Smooth muscle cell (in vitro differentiated cells): Measurements from ENCODE around the gene NOVA1. TPM values are rescaled to one million over a fixed set of nuclear protein-coding genes. Genes with fewer than 3 reads are reported as not detected.

Experiments
- DNase-seq: peaks from one replicate; lab custom pipeline; 2025; ENCODE audit not compliant: unreplicated experiment; lab: John Stamatoyannopoulos, UW
- H2AFZ ChIP-seq: fragments of 200-600 bp; sonication (generic); 2 replicates; pipeline ENCODE4 v1.6.0; 2016; ENCODE audit warnings: antibody characterized with exemption, low read depth, mild to moderate bottlenecking
- H3F3A ChIP-seq: fragments of 200-600 bp; sonication (generic); 2 replicates; pipeline ENCODE4 v1.6.0; 2017; ENCODE audit warnings: antibody characterized with exemption, low read depth
- H3K27ac ChIP-seq: fragments of 200-600 bp; sonication (generic); 2 replicates; pipeline ENCODE4 v1.5.1; 2016; ENCODE audit warnings: low read depth, mild to moderate bottlenecking
- H3K27me3 ChIP-seq: fragments of 200-600 bp; sonication (generic); 2 replicates; pipeline ENCODE4 v1.6.1; 2016; ENCODE audit warnings: low read depth, mild to moderate bottlenecking
- H3K36me3 ChIP-seq: fragments of 200-600 bp; sonication (generic); 2 replicates; pipeline ENCODE4 v1.5.1; 2016; ENCODE audit warnings: low read depth
- H3K4me1 ChIP-seq: fragments of 200-600 bp; sonication (generic); 2 replicates; pipeline ENCODE4 v1.5.1; 2016; ENCODE audit warnings: low read depth
- H3K4me2 ChIP-seq: fragments of 200-600 bp; sonication (generic); 2 replicates; pipeline ENCODE4 v1.6.0; 2016; ENCODE audit warnings: mild to moderate bottlenecking
- H3K4me3 ChIP-seq: fragments of 200-600 bp; sonication (generic); 2 replicates; pipeline ENCODE4 v1.5.1; 2016; ENCODE audit warnings: mild to moderate bottlenecking
- H3K79me2 ChIP-seq: fragments of 200-600 bp; sonication (generic); 2 replicates; pipeline ENCODE4 v1.6.0; 2016; ENCODE audit warnings: low read depth, mild to moderate bottlenecking
- H3K9ac ChIP-seq: fragments of 200-600 bp; sonication (generic); 2 replicates; pipeline ENCODE4 v1.6.0; 2016; ENCODE audit warnings: low read depth
- H3K9me3 ChIP-seq: fragments of 200-600 bp; sonication (generic); replicated peaks from 2 replicates; pipeline ENCODE4 v1.5.1; 2016; ENCODE audit warnings: low read depth
- H4K20me1 ChIP-seq: fragments of 200-600 bp; sonication (generic); 2 replicates; pipeline ENCODE4 v1.6.0; 2016; ENCODE audit warnings: low read depth
- WGBS: methylation state at CpG from one replicate; pipeline ENCODE4 v1.1.7; 2016; ENCODE audit warnings: low lambda C conversion rate; 5-methylcytosine and 5-hydroxymethylcytosine counted together
- polyA plus RNA-seq: library from polyadenylated mRNA; unstranded; fragments of >200 nt; fragmentation: Nextera tagmentation; extraction: Ambion mirVana; gene quantifications from 2 replicates; pipeline ENCODE4 v1.2.1, GENCODE V29; 2016
- total RNA-seq: library from RNA; depleted of rRNA; stranded (reverse); fragments of >200 nt; gene quantifications from 2 replicates; pipeline ENCODE4 v1.2.3, GENCODE V29; 2014
- TF ChIP-seq, protein P1 (sequence below): fragments of 200-600 bp; sonication (generic); IDR thresholded peaks from 2 replicates; pipeline ENCODE4 v1.5.1; 2017; ENCODE audit warnings: borderline replicate concordance, mild to moderate bottlenecking, antibody characterized with exemption; ENCODE audit not compliant: insufficient read depth, poor library complexity, severe bottlenecking

The NOVA1 gene
- total and polyA plus RNA-seq, 2 experiments from 2014 or later, result 1.2 to 4.6 TPM

DNA sequence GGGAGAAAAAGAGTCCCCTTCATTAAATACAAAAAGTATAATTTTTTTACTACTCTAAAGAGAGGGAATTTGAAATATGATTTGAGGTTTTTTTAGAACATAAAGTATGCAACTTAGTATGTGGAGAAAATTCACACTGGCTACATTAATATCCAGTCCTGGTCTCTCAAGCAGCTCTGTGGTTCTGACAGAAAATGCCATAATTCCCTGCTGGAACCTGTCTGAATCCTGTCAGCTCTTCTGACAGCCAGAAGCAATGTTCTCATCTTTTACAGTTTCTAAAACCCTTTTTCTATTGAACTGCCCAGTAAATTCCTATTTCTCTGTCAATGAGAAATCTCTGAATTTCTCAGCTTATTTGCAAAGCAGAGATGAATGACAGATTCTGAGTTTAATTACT, 13.4 kb upstream of the NOVA1 start:
- Histone ChIP-seq H3K4me2 (no peak overlapping the region), H2AFZ (no peak overlapping the region), H3K4me1 (peaks cover 5% of the 10 kb centered on the region), H3K9ac (no peak overlapping the region), H3K27ac (no peak overlapping the region), H4K20me1 (no peaks in the 10 kb centered on the region), H3K79me2 (no peaks in the 10 kb centered on the region), H3K36me3 (no peaks in the 10 kb centered on the region), H3K27me3 (no peaks in the 10 kb centered on the region), H3K4me3 (no peak overlapping the region), H3F3A (no peaks in the 10 kb centered on the region), H3K9me3 (no peaks in the 10 kb centered on the region)
- DNase-seq, result no peak
- TF ChIP-seq, protein P1, sequence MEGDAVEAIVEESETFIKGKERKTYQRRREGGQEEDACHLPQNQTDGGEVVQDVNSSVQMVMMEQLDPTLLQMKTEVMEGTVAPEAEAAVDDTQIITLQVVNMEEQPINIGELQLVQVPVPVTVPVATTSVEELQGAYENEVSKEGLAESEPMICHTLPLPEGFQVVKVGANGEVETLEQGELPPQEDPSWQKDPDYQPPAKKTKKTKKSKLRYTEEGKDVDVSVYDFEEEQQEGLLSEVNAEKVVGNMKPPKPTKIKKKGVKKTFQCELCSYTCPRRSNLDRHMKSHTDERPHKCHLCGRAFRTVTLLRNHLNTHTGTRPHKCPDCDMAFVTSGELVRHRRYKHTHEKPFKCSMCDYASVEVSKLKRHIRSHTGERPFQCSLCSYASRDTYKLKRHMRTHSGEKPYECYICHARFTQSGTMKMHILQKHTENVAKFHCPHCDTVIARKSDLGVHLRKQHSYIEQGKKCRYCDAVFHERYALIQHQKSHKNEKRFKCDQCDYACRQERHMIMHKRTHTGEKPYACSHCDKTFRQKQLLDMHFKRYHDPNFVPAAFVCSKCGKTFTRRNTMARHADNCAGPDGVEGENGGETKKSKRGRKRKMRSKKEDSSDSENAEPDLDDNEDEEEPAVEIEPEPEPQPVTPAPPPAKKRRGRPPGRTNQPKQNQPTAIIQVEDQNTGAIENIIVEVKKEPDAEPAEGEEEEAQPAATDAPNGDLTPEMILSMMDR, result no peak

DNA sequence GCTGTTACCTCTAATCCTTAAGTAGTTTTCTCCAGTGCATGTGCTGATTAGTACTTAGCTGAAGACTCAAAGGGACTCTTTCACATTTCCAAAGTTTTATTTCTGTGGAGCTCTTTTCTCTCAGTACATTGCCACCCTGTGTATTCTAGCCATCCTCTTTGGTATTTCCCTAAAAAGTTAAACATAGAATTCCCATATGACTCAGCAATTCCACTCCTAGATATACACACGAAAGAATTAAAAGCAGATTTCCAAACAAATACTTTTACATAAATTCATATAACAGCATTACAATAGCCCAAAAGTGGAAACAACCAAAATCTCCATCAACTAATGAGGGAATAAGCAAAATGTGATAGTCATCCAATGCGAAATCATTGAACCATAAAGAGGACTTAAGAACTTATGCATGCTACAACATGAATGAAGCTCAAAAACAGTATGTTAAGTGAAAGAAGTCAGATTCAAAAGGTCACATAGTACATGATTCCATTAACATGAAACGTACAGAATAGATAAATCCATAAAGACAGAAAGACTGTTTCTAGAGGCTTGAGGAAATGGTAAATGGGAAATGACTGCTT, 9.0 kb upstream of the NOVA1 start:
- no peaks in the 10 kb centered on the region for H3K36me3 ChIP-seq
- no peaks in the 10 kb centered on the region for H3K9me3 ChIP-seq
- H3K79me2 ChIP-seq, result no peaks in the 10 kb centered on the region
- TF ChIP-seq, protein P1, result no peak
- no peak overlapping the region for H3K4me3 ChIP-seq
- no peak overlapping the region for H2AFZ ChIP-seq
- no peak for DNase-seq
- H3K4me1 ChIP-seq, result peaks cover 7% of the 10 kb centered on the region
- no peak overlapping the region for H3K27ac ChIP-seq
- no peaks in the 10 kb centered on the region for H4K20me1 ChIP-seq
- no peak overlapping the region for H3K4me2 ChIP-seq
- 71% methylated on average over 3 of the region's 3 CpGs for WGBS
- H3F3A ChIP-seq, result no peaks in the 10 kb centered on the region
- no peak overlapping the region for H3K9ac ChIP-seq
- no peaks in the 10 kb centered on the region for H3K27me3 ChIP-seq

- Histone ChIP-seq H2AFZ (no peak overlapping the region), H3K36me3 (no peaks in the 10 kb centered on the region), H4K20me1 (no peaks in the 10 kb centered on the region), H3K27ac (no peak overlapping the region), H3K4me2 (no peak overlapping the region), H3F3A (no peaks in the 10 kb centered on the region), H3K9me3 (no peaks in the 10 kb centered on the region), H3K4me1 (peaks cover 7% of the 10 kb centered on the region), H3K9ac (no peak overlapping the region), H3K4me3 (no peak overlapping the region), H3K79me2 (no peaks in the 10 kb centered on the region), H3K27me3 (peaks cover 5% of the 10 kb centered on the region)
- no peak for DNase-seq
- TF ChIP-seq, protein P1, result no peak
- WGBS, result 74% methylated on average over 2 of the region's 2 CpGs
These were observed 7.8 kb upstream of the NOVA1 start for GRCh38 chr14:26605602-26606001.

DNA sequence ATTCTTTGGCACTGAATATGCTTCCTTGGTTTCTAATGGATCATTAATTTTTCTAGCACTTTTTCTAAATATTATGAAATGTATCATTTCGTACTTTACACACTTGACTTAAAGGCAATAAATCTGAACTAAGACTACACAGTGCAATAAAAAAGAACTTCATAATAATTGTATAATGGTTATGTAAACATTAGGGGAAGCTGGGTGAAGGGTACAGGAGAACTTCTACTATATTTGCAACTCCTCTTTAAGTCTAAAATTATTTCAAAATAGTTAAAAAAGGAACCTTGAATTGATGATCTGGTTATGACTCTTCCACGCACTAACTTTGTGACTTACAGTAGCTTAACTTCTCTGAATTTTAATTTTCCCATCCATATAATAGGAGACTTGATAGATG, 5.1 kb upstream of the NOVA1 start:
- H3K9me3 ChIP-seq, result no peaks in the 10 kb centered on the region
- DNase-seq, result no peak
- H3K4me2 ChIP-seq, result no peak overlapping the region
- H2AFZ ChIP-seq, result no peak overlapping the region
- peaks cover 7% of the 10 kb centered on the region for H3K4me1 ChIP-seq
- WGBS, result 85% methylated on average over 2 of the region's 2 CpGs
- H3K27me3 ChIP-seq, result peaks cover 23% of the 10 kb centered on the region
- no peak overlapping the region for H3K27ac ChIP-seq
- H4K20me1 ChIP-seq, result no peaks in the 10 kb centered on the region
- no peaks in the 10 kb centered on the region for H3F3A ChIP-seq
- TF ChIP-seq, protein P1, result no peak
- no peaks in the 10 kb centered on the region for H3K79me2 ChIP-seq
- H3K4me3 ChIP-seq, result no peak overlapping the region
- no peaks in the 10 kb centered on the region for H3K36me3 ChIP-seq
- H3K9ac ChIP-seq, result no peak overlapping the region
